ENCODE data around the gene MYCL. TPM values are rescaled to one million over a fixed set of nuclear protein-coding genes. Genes with fewer than 3 reads are reported as not detected.

MYCL gene
- total RNA-seq, 1 experiment from 2014 or later, result 31.0 TPM

- Mint-ChIP-seq H3K27ac (peak overlapping the region; percentile 95), H3K9me3 (no peaks in the 10 kb centered on the region), H3K4me3 (no peak overlapping the region; the same call in 1 of the 2 replicates), H3K27me3 (ENCODE audit: low read depth) (no peaks in the 10 kb centered on the region; the same call in 1 of the 2 replicates), H3K4me1 (peaks cover 76% of the 10 kb centered on the region), H3K36me3 (no peaks in the 10 kb centered on the region; the same call in 1 of the 2 replicates)
- CTCF ChIA-PET, result interaction anchor here (0.6 to 4.2 kb wide), 11 partner anchors 14 to 414 kb away, joined by 3 to 28 read pairs (median 5); partner anchors contain the start of gene TRIT1
- DNase-seq (ENCODE audit: low spot score), result no peak
- no peak for TF ChIP-seq E2F1 (CRISPR knock-in tag; IDR thresholded peaks at IDR 0.05)
- no peak for TF ChIP-seq TP53 (CRISPR knock-in tag; IDR thresholded peaks at IDR 0.05)
- TF ChIP-seq ETV6 (CRISPR knock-in tag; IDR thresholded peaks at IDR 0.05), result no peak
- no peak for TF ChIP-seq GTF2I (CRISPR knock-in tag; conservative IDR thresholded peaks at IDR 0.05)
- TF ChIP-seq MLX (CRISPR knock-in tag; IDR thresholded peaks at IDR 0.05), result no peak
- no peak for TF ChIP-seq FOXP4 (CRISPR knock-in tag; IDR thresholded peaks at IDR 0.05)
- no peak for TF ChIP-seq NR3C1 (CRISPR knock-in tag; conservative IDR thresholded peaks at IDR 0.05; ENCODE audit: low read depth)
- no peak for TF ChIP-seq ZNF138 (CRISPR knock-in tag; conservative IDR thresholded peaks at IDR 0.05)
- TF ChIP-seq GRHL2 (CRISPR knock-in tag; IDR thresholded peaks at IDR 0.05; ENCODE audit: insufficient replicate concordance, severe bottlenecking), result no peak
- TF ChIP-seq ZNF416 (CRISPR knock-in tag; IDR thresholded peaks at IDR 0.05), result no peak
- TF ChIP-seq EMX1 (CRISPR knock-in tag; IDR thresholded peaks at IDR 0.05), result no peak
- no peak for TF ChIP-seq ZNF121 (CRISPR knock-in tag; IDR thresholded peaks at IDR 0.05)
- no peak for TF ChIP-seq RELA (CRISPR knock-in tag; IDR thresholded peaks at IDR 0.05; ENCODE audit: borderline replicate concordance)
- TF ChIP-seq ZNF263 (CRISPR knock-in tag; IDR thresholded peaks at IDR 0.05; ENCODE audit: low read depth), result no peak
- TF ChIP-seq SOX15 (CRISPR knock-in tag; IDR thresholded peaks at IDR 0.05), result no peak
- no peak for TF ChIP-seq NR1H2 (CRISPR knock-in tag; IDR thresholded peaks at IDR 0.05)
- no peak for TF ChIP-seq RORB (CRISPR knock-in tag; IDR thresholded peaks at IDR 0.05)
- TF ChIP-seq PREB (CRISPR knock-in tag; IDR thresholded peaks at IDR 0.05; ENCODE audit: borderline replicate concordance), result no peak
- ATAC-seq, result no peak
- POLR2A ChIA-PET, result interaction anchor here (1.2 kb wide), 1 partner anchor 79 kb away, joined by 3 read pairs; no protein-coding TSS in a partner anchor
These were observed 4.6 kb downstream of the MYCL start for GRCh38 chr1:39896909-39897685.

- DNase-seq (ENCODE audit: low spot score), result no peak
- TF ChIP-seq ZNF138 (CRISPR knock-in tag; conservative IDR thresholded peaks at IDR 0.05) (no peak), USF1 (CRISPR knock-in tag; IDR thresholded peaks at IDR 0.05) (no peak), CBFB (CRISPR knock-in tag; IDR thresholded peaks at IDR 0.05; ENCODE audit: low read depth) (no peak), PREB (CRISPR knock-in tag; IDR thresholded peaks at IDR 0.05; ENCODE audit: borderline replicate concordance) (no peak), E2F4 (CRISPR knock-in tag; IDR thresholded peaks at IDR 0.05; ENCODE audit: borderline replicate concordance, low read depth) (no peak), PRRX2 (CRISPR knock-in tag; IDR thresholded peaks at IDR 0.05) (no peak), CREB1 (CRISPR knock-in tag; IDR thresholded peaks at IDR 0.05) (no peak), OVOL2 (CRISPR knock-in tag; IDR thresholded peaks at IDR 0.05; ENCODE audit: borderline replicate concordance) (no peak), ZNF232 (CRISPR knock-in tag; IDR thresholded peaks at IDR 0.05) (no peak), SMAD4 (CRISPR knock-in tag; IDR thresholded peaks at IDR 0.05) (no peak)
- no peak overlapping the region for H3K4me3 Mint-ChIP-seq
- no peak for ATAC-seq
- no peaks in the 10 kb centered on the region; the same call in 1 of the 2 replicates for H3K36me3 Mint-ChIP-seq
- H3K4me1 Mint-ChIP-seq, result peaks cover 84% of the 10 kb centered on the region
- POLR2A ChIA-PET, result interaction anchor here (0.9 kb wide), 1 partner anchor 9 kb away, joined by 5 read pairs; no protein-coding TSS in a partner anchor
- H3K27ac Mint-ChIP-seq, result no peak overlapping the region; the same call in 1 of the 2 replicates
- H3K9me3 Mint-ChIP-seq, result no peaks in the 10 kb centered on the region
- no peaks in the 10 kb centered on the region; the same call in none of the 2 replicates for H3K27me3 Mint-ChIP-seq (ENCODE audit: low read depth)
- CTCF ChIA-PET, result interaction anchor here (1.1 to 4.2 kb wide), 5 partner anchors 22 to 143 kb away, joined by 3 to 28 read pairs (median 6); no protein-coding TSS in a partner anchor
These were observed 5.8 kb downstream of the MYCL start for GRCh38 chr1:39895731-39896480.
